SK-N-SH (cell line): ENCODE data around the gene CDH22. TPM values are rescaled to one million over a fixed set of nuclear protein-coding genes. Genes with fewer than 3 reads are reported as not detected.

ENCODE experiments used
- CTCF ChIA-PET: fragments of 300-600, 350-600 bp; formaldehyde crosslinking; extraction: SDS; loops from one replicate; lab custom pipeline; 2021; lab: Yijun Ruan, JAX
- POLR2A ChIA-PET: fragments of 350-600 bp; sonication (Branson Sonifier 250); formaldehyde crosslinking; extraction: SDS; loops from one replicate; lab custom pipeline; 2020; ENCODE audit warnings: antibody characterized with exemption, inconsistent platforms; lab: Yijun Ruan, JAX
- DNase-seq: peaks from one replicate; pipeline ENCODE4 v3.0.0; 2012
- H2AFZ ChIP-seq: fragments of 200-600 bp; sonication (generic); 2 replicates; pipeline ENCODE4 v1.8.1; 2016; ENCODE audit warnings: antibody characterized with exemption, mild to moderate bottlenecking, low read depth
- H3F3A ChIP-seq: fragments of 200-600 bp; sonication (generic); replicated peaks from 2 replicates; pipeline ENCODE3; 2016; ENCODE audit warnings: antibody characterized with exemption, mild to moderate bottlenecking; ENCODE audit not compliant: insufficient read depth
- H3K27ac ChIP-seq, 2 experiments: fragments of 200-500 bp in 1 of 2; fragments of 200-600 bp in 1 of 2; sonication (Bioruptor generic) in 1 of 2; sonication (generic), shearing (Covaris generic) in 1 of 2; 2 replicates each; pipeline versions ENCODE4 v1.5.1 to v1.6.1; 2014 to 2016; ENCODE audit warnings: low read depth in 2 of 2, inconsistent platforms in 1 of 2, low read length in 1 of 2, mild to moderate bottlenecking in 1 of 2, mixed read lengths in 1 of 2
- H3K27me3 ChIP-seq: fragments of 200-600 bp; sonication (generic), shearing (Covaris generic); 2 replicates; pipeline ENCODE4 v1.6.1; 2016; ENCODE audit warnings: mixed run types; ENCODE audit not compliant: insufficient read depth
- H3K36me3 ChIP-seq, 2 experiments: fragments of 200-500 bp in 1 of 2; fragments of 200-600 bp in 1 of 2; sonication (Bioruptor generic) in 1 of 2; sonication (generic) in 1 of 2; replicated peaks in 1 of 2; 2 replicates each; pipeline versions ENCODE3 to v1.5.1; 2014 to 2016; ENCODE audit warnings: low read length in 1 of 2, mild to moderate bottlenecking in 1 of 2; ENCODE audit not compliant: insufficient read depth in 2 of 2, control insufficient read depth in 1 of 2
- H3K4me1 ChIP-seq, 2 experiments: fragments of 200-500 bp in 1 of 2; fragments of 200-600 bp in 1 of 2; sonication (Bioruptor generic) in 1 of 2; sonication (generic), shearing (Covaris generic) in 1 of 2; 2 replicates each; pipeline versions ENCODE4 v1.5.1 to v1.6.1; 2014 to 2016; ENCODE audit warnings: low read depth in 1 of 2, low read length in 1 of 2, mixed run types in 1 of 2; ENCODE audit not compliant: insufficient read depth in 2 of 2, control insufficient read depth in 1 of 2
- H3K4me2 ChIP-seq: fragments of 200-600 bp; sonication (generic), shearing (Covaris generic); 2 replicates; pipeline ENCODE4 v1.6.1; 2017; ENCODE audit warnings: mixed run types
- H3K4me3 ChIP-seq, 2 experiments: fragments of 200-500 bp in 1 of 2; fragments of 200-600 bp in 1 of 2; sonication (Bioruptor generic) in 1 of 2; sonication (generic), shearing (Covaris generic) in 1 of 2; 2 replicates each; pipeline versions ENCODE4 v1.5.1 to v1.8.1; 2014 to 2016; ENCODE audit warnings: low read depth in 2 of 2, inconsistent platforms in 1 of 2, low read length in 1 of 2, mild to moderate bottlenecking in 1 of 2, mixed read lengths in 1 of 2, moderate library complexity in 1 of 2
- H3K79me2 ChIP-seq: fragments of 200-600 bp; sonication (generic); 2 replicates; pipeline ENCODE4 v1.8.1; 2017; ENCODE audit warnings: mild to moderate bottlenecking; ENCODE audit not compliant: insufficient read depth
- H3K9ac ChIP-seq: fragments of 200-600 bp; sonication (generic); 2 replicates; pipeline ENCODE4 v1.6.1; 2017; ENCODE audit warnings: mixed run types
- H3K9me2 ChIP-seq: fragments of 200-600 bp; sonication (generic); 2 replicates; pipeline ENCODE4 v1.6.1; 2017; ENCODE audit warnings: mixed run types
- H3K9me3 ChIP-seq: fragments of 200-600 bp; sonication (generic); 2 replicates; pipeline ENCODE4 v1.6.1; 2017; ENCODE audit warnings: mixed run types, mild to moderate bottlenecking, moderate library complexity
- H4K20me1 ChIP-seq: fragments of 200-600 bp; sonication (generic); 2 replicates; pipeline ENCODE4 v1.6.1; 2017; ENCODE audit warnings: mild to moderate bottlenecking, mixed run types; ENCODE audit not compliant: insufficient read depth
- EP300 ChIP-seq, 2 experiments: IDR thresholded peaks; 2 replicates each; pipeline versions ENCODE4 v1.4.0 to v1.6.1; 2012; ENCODE audit warnings: borderline replicate concordance in 1 of 2, low read depth in 1 of 2, low read length in 1 of 2
- FOXJ3 ChIP-seq: sonication (generic); formaldehyde crosslinking; IDR thresholded peaks from 2 replicates; pipeline ENCODE4 v1.5.1; 2020; ENCODE audit warnings: mild to moderate bottlenecking, missing genetic modification reagents
- GATA2 ChIP-seq: sonication (generic); formaldehyde crosslinking; IDR thresholded peaks from 2 replicates; pipeline ENCODE4 v1.5.0; 2020; ENCODE audit warnings: mild to moderate bottlenecking, missing genetic modification reagents
- MXI1 ChIP-seq: IDR thresholded peaks from 2 replicates; pipeline ENCODE4 v1.6.1; 2012; ENCODE audit warnings: mild to moderate bottlenecking, low read depth, low read length, improper control_type of control experiment
- NFIC ChIP-seq: IDR thresholded peaks from 2 replicates; pipeline ENCODE4 v1.4.0; 2012; ENCODE audit warnings: borderline replicate concordance
- PBX3 ChIP-seq: IDR thresholded peaks from 2 replicates; pipeline ENCODE4; 2012
- RCOR1 ChIP-seq: fragments of 150-350 bp; IDR thresholded peaks from 2 replicates; pipeline ENCODE4 v1.6.1; 2017; ENCODE audit warnings: antibody characterized with exemption, low read length
- REST ChIP-seq: IDR thresholded peaks from 2 replicates; pipeline ENCODE4 v1.6.1; 2012; ENCODE audit warnings: mild to moderate bottlenecking, low read depth, low read length, moderate library complexity
- RFX5 ChIP-seq: IDR thresholded peaks from 2 replicates; pipeline ENCODE4 v1.6.1; 2012; ENCODE audit warnings: mild to moderate bottlenecking, improper control_type of control experiment, low read length
- WGBS: methylation state at CpG from one replicate; pipeline ENCODE4 v1.1.6; 2017; ENCODE audit warnings: low lambda C conversion rate; 5-methylcytosine and 5-hydroxymethylcytosine counted together
- polyA plus RNA-seq, 3 experiments: library from polyadenylated mRNA; depleted of rRNA; stranded (reverse); fragments of >200 nt; gene quantifications; 2 replicates each; pipeline ENCODE4 v1.2.3, GENCODE V29; 2012

CDH22 gene
- polyA plus RNA-seq, 1 of the 3 experiments (the other 2 are of a cell fraction) = not detected

- no peak for TF ChIP-seq REST
- TF ChIP-seq RFX5 = no peak
These were observed 136.8 kb downstream of the CDH22 start (continued) for GRCh38 chr20:46171476-46171875.

- ChIA-PET POLR2A (no interaction called here), CTCF (interaction anchor here (1.0 to 20.8 kb wide), 4 partner anchors 12 to 179 kb away, joined by 3 to 347 read pairs (median 48); no protein-coding TSS in a partner anchor)
- Histone ChIP-seq H3K36me3 (no peaks in the 10 kb centered on the region), H3K9me2 (no peaks in the 10 kb centered on the region), H2AFZ (no peak overlapping the region), H3K4me3 (no peak overlapping the region), H3K9ac (no peak overlapping the region), H3K4me1 (peaks cover 0 to 28% of the 10 kb centered on the region in 2 experiments; a peak in 2 of 4 replicates), H3K27ac (peak overlapping the region in 1 of 2 experiments; percentile 82; a peak in 2 of 4 replicates), H3F3A (no peaks in the 10 kb centered on the region), H4K20me1 (no peaks in the 10 kb centered on the region), H3K9me3 (no peaks in the 10 kb centered on the region), H3K4me2 (no peak overlapping the region), H3K79me2 (no peaks in the 10 kb centered on the region), H3K27me3 (peaks cover 21% of the 10 kb centered on the region; the same call in 1 of the 2 replicates)
- TF ChIP-seq RCOR1 (peak; percentile 89), EP300 (IDR thresholded peaks at IDR 0.05; ENCODE audit: borderline replicate concordance in 1 of 2, low read depth in 1 of 2, low read length in 1 of 2) (peak in 1 of 2 experiments; percentile 67; a peak in 1 of 4 replicates), GATA2 (CRISPR knock-in tag) (peak; percentile 75), NFIC (no peak), FOXJ3 (CRISPR knock-in tag) (peak; percentile 75; the same call in 1 of the 2 replicates), PBX3 (no peak), MXI1 (peak; percentile 44; the same call in 1 of the 2 replicates)
- DNase-seq = peak; percentile 62
- WGBS = 19% methylated on average over 10 of the region's 13 CpGs
These were observed 138.8 kb downstream of the CDH22 start for GRCh38 chr20:46169245-46170171.
